GM12878 (cell line): ENCODE measurements around the gene CLMP. TPM values are rescaled to one million over a fixed set of nuclear protein-coding genes. Genes with fewer than 3 reads are reported as not detected.

Experiments used
- ATAC-seq: fragments of 200-7000 bp; cut with Tn5 transposase; 3 replicates; pipeline ENCODE4 v1.9.1; 2020; ENCODE audit warnings: mild to moderate bottlenecking, moderate library complexity
- BruUV-seq: library from RNA; stranded (reverse); fragments of 400-500 nt; replicated peaks from 2 replicates; lab custom pipeline; 2021; lab: Mats Ljungman, UMichigan
- CTCF ChIA-PET: fragments of 300-600 bp; sonication (Branson Sonifier 250); formaldehyde crosslinking; extraction: SDS; loops from one replicate; lab custom pipeline; 2021; ENCODE audit warnings: inconsistent platforms; lab: Yijun Ruan, JAX
- POLR2A ChIA-PET: fragments of 350-600 bp; formaldehyde crosslinking; extraction: SDS; loops from one replicate; lab custom pipeline; 2021; ENCODE audit warnings: inconsistent platforms; lab: Charles Lee
- RAD21 ChIA-PET: fragments of 300-600 bp; sonication (Branson Sonifier 250); formaldehyde crosslinking; loops from one replicate; lab custom pipeline; 2023; ENCODE audit warnings: antibody characterized with exemption; ENCODE audit not compliant: unreplicated experiment; lab: Charles Lee
- SMC1A ChIA-PET: fragments of 300-600 bp; sonication (Branson Sonifier 250); formaldehyde crosslinking; loops from one replicate; lab custom pipeline; 2023; ENCODE audit not compliant: unreplicated experiment, uncharacterized antibody; lab: Charles Lee
- DNase-seq: peaks from one replicate; pipeline ENCODE4 v3.0.0-alpha.2; 2011; ENCODE audit warnings: low read depth, low spot score
- FAIRE-seq: peaks from 3 replicates; lab custom pipeline; 2011; peaks lifted over from hg19 to GRCh38; lab: Jason Lieb, UNC
- H2AFZ ChIP-seq: 2 replicates; pipeline ENCODE4 v1.6.0; 2011; ENCODE audit warnings: low read depth, low read length, control low read depth; ENCODE audit not compliant: control insufficient read depth
- H3K27ac ChIP-seq: 2 replicates; pipeline ENCODE4 v1.5.1; 2011; ENCODE audit warnings: control low read depth; ENCODE audit not compliant: control insufficient read depth, insufficient read depth
- H3K27me3 ChIP-seq, 2 experiments: replicated peaks in 1 of 2; 2 replicates each; pipeline versions ENCODE4 v1.6.0 to v1.6.1; 2011; ENCODE audit warnings: low read length in 1 of 2; ENCODE audit not compliant: control insufficient read depth in 2 of 2, insufficient read depth in 2 of 2
- H3K36me3 ChIP-seq, 2 experiments: 2 replicates each; pipeline ENCODE4 v1.5.1; 2011; ENCODE audit warnings: low read length in 1 of 2; ENCODE audit not compliant: control insufficient read depth in 2 of 2, insufficient read depth in 2 of 2
- H3K4me1 ChIP-seq: 2 replicates; pipeline ENCODE4 v1.6.1; 2011; ENCODE audit warnings: mild to moderate bottlenecking, low read length, moderate library complexity, mixed read lengths; ENCODE audit not compliant: control insufficient read depth, insufficient read depth
- H3K4me2 ChIP-seq: 2 replicates; pipeline ENCODE4 v1.6.0; 2011; ENCODE audit warnings: control low read depth; ENCODE audit not compliant: control insufficient read depth, insufficient read depth
- H3K4me3 ChIP-seq: fragments of 200-600 bp; sonication (generic); 2 replicates; pipeline ENCODE4 v1.5.1; 2016
- H3K79me2 ChIP-seq: 2 replicates; pipeline ENCODE4 v1.6.0; 2011; ENCODE audit warnings: low read length; ENCODE audit not compliant: control insufficient read depth, insufficient read depth
- H3K9ac ChIP-seq: 2 replicates; pipeline ENCODE4 v1.8.0; 2011; ENCODE audit warnings: low read length, control low read depth, mixed read lengths; ENCODE audit not compliant: control insufficient read depth, insufficient read depth
- H3K9me3 ChIP-seq: replicated peaks from 3 replicates; pipeline ENCODE4 v1.5.1; 2011; ENCODE audit warnings: mild to moderate bottlenecking, low read length; ENCODE audit not compliant: control insufficient read depth, insufficient read depth
- H4K20me1 ChIP-seq: 2 replicates; pipeline ENCODE4 v1.6.0; 2011; ENCODE audit not compliant: control insufficient read depth, insufficient read depth
- BCL11A ChIP-seq: IDR thresholded peaks from 2 replicates; pipeline ENCODE4 v1.6.1; 2011; ENCODE audit warnings: low read depth, low read length
- BRCA1 ChIP-seq: IDR thresholded peaks from 2 replicates; pipeline ENCODE4 v1.6.1; 2011; ENCODE audit warnings: low read depth, low read length, improper control_type of control experiment
- CTCF ChIP-seq, 3 experiments: IDR thresholded peaks in 2 of 3; conservative IDR thresholded peaks in 1 of 3; 2 replicates each; pipeline ENCODE4 v1.5.1; 2011; ENCODE audit warnings: low read depth in 3 of 3, low read length in 3 of 3, mild to moderate bottlenecking in 3 of 3, control low read depth in 2 of 3, moderate library complexity in 2 of 3, inconsistent platforms in 1 of 3, mixed read lengths in 1 of 3; ENCODE audit not compliant: control insufficient read depth in 2 of 3, insufficient read depth in 1 of 3; ENCODE audit errors: extremely low read depth in 1 of 3
- MXI1 ChIP-seq: fragments of 150-350 bp; IDR thresholded peaks from 2 replicates; pipeline ENCODE4 v1.6.1; 2011; ENCODE audit warnings: low read depth, mild to moderate bottlenecking, inconsistent platforms, low read length, improper control_type of control experiment
- PKNOX1 ChIP-seq: fragments of 450-650 bp; IDR thresholded peaks from 2 replicates; pipeline ENCODE4 v1.6.1; 2016; ENCODE audit warnings: mild to moderate bottlenecking
- POLR2A ChIP-seq: IDR thresholded peaks from 2 replicates; pipeline ENCODE4 v1.6.1; 2011; ENCODE audit warnings: low read depth, mild to moderate bottlenecking, low read length
- POLR2AphosphoS5 ChIP-seq: IDR thresholded peaks from 2 replicates; pipeline ENCODE4 v1.6.1; 2011; ENCODE audit warnings: mild to moderate bottlenecking, low read length, inconsistent platforms
- RBBP5 ChIP-seq: fragments of 200-600 bp; sonication (generic); conservative IDR thresholded peaks from 2 replicates; pipeline ENCODE4 v1.6.1; 2016
- SPI1 ChIP-seq: IDR thresholded peaks from 2 replicates; pipeline ENCODE4 v1.6.1; 2011; ENCODE audit warnings: low read depth, mild to moderate bottlenecking, low read length, moderate library complexity, borderline replicate concordance; ENCODE audit not compliant: insufficient read depth
- USF2 ChIP-seq: IDR thresholded peaks from 2 replicates; pipeline ENCODE4 v1.6.1; 2011; ENCODE audit warnings: low read depth, low read length, improper control_type of control experiment, borderline replicate concordance
- WGBS: methylation state at CpG from one replicate; pipeline ENCODE4 v1.1.6; 2016; ENCODE audit warnings: low lambda C conversion rate; ENCODE audit not compliant: insufficient replicate concordance, insufficient coverage; ENCODE audit errors: missing lambda C conversion rate; 5-methylcytosine and 5-hydroxymethylcytosine counted together
- in situ Hi-C: fragments of 300-500 bp; cut with MboI; formaldehyde crosslinking; loops from 9 replicates; pipeline ENCODE4 v1.14.3; 2018; ENCODE audit warnings: mixed read lengths
- intact Hi-C: fragments of 100-400 bp; cut with micrococcal nuclease; formaldehyde crosslinking; loops from one replicate; pipeline ENCODE4 v1.14.2; 2022; ENCODE audit not compliant: unreplicated experiment
- polyA plus RNA-seq, 11 experiments: library from polyadenylated mRNA; depleted of rRNA in 4 of 11; unstranded in 6 of 11; stranded (reverse) in 5 of 11; fragments of >200 nt; fragmentation: Nextera tagmentation in 4 of 11; fragmentation: Illumina TruSeq in 1 of 11; extraction: Ambion mirVana in 4 of 11; extraction: Trizol in 1 of 11; gene quantifications; 1 replicate in 1 of 11; 2 replicates in 10 of 11; pipeline versions ENCODE4 v1.2.1 to v1.2.3, GENCODE V29; 2011 to 2016; ENCODE audit warnings: inconsistent platforms in 2 of 11, missing spikeins in 2 of 11, low read depth in 1 of 11
- total RNA-seq, 4 experiments: library from RNA; depleted of rRNA in 3 of 4; stranded (reverse); fragments of >200 nt in 3 of 4; fragmentation: Illumina TruSeq in 1 of 4; extraction: Trizol in 1 of 4; gene quantifications; 2 replicates each; pipeline versions ENCODE4 v1.2.1 to v1.2.3, GENCODE V29; 2013 to 2021

CLMP gene
- total and polyA plus RNA-seq, 10 of the 15 experiments (the other 5 are each of a cell fraction or from before 2014, with no cell fraction given), result 0.01 to 0.71 (median 0.20) TPM; not detected in 4

- Histone ChIP-seq H3K9me3 (no peaks in the 10 kb centered on the region; the same call in 2 of the 3 replicates), H3K4me2 (no peak overlapping the region)
- 22% methylated on average over 10 of the region's 10 CpGs for WGBS
- TF ChIP-seq USF2 (no peak), POLR2A (no peak), BCL11A (no peak), POLR2AphosphoS5 (no peak), MXI1 (no peak), RBBP5 (no peak), CTCF (IDR thresholded peaks at IDR 0.05 in 2 of 3, conservative IDR thresholded peaks at IDR 0.05 in 1 of 3; ENCODE audit: control insufficient read depth in 2 of 3, extremely low read depth in 1 of 3, insufficient read depth in 1 of 3, low read depth in 3 of 3, low read length in 3 of 3) (no peak), SPI1 (no peak), BRCA1 (no peak), PKNOX1 (no peak)
- TF ChIP-seq, all 136 proteins: peak for 0
- ATAC-seq, result no peak
- ChIA-PET POLR2A (no interaction called here), SMC1A (no interaction called here), CTCF (no interaction called here), RAD21 (no interaction called here)
- no peak for FAIRE-seq
- BruUV-seq, result no TSS peak
- intact Hi-C loops, result no loop called here
- H3K36me3 ChIP-seq, result no peaks in the 10 kb centered on the region
- no peaks in the 10 kb centered on the region; a peak in 2 of 4 replicates for H3K27me3 ChIP-seq
- DNase-seq, result no peak
- no peaks in the 10 kb centered on the region for H3K79me2 ChIP-seq
- no peak overlapping the region for H3K27ac ChIP-seq
- H3K9ac ChIP-seq, result no peak overlapping the region
- H2AFZ ChIP-seq, result no peak overlapping the region; the same call in 1 of the 2 replicates
- in situ Hi-C loops, result no loop called here
- H4K20me1 ChIP-seq, result no peaks in the 10 kb centered on the region
- H3K4me3 ChIP-seq, result no peak overlapping the region
- no peaks in the 10 kb centered on the region for H3K4me1 ChIP-seq
Measured at GRCh38 chr11:123159183-123159857, 35.7 kb downstream of the CLMP start.
